HG03469 (cell line): ENCODE results near the gene EZH2.

ENCODE experiments used
- ATAC-seq: cut with Tn5 transposase; IDR thresholded peaks from one replicate; pipeline ENCODE4 v1.9.1; 2021; ENCODE audit warnings: mild to moderate bottlenecking, moderate library complexity, moderate number of reproducible peaks; ENCODE audit not compliant: unreplicated experiment

The EZH2 gene

DNA sequence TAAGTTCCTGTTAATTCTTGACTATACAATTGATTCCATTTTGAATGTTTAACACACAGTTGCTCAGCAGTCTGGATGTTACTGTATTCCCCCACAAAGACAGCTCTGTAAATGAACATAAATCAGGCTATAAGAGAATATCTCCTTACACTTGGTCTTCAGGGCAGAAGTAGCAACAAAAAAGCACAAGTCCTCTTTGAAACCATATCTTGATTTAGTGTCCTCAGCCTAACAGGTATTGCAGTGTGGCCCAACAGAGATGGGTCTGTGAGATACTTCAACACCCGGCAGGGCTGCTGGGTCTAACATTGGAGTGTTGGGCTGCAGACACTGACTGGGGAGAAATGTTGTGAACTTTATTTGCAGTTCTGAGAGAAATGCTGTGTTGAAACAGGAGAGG, 109.6 kb downstream of the EZH2 start:
- no peak for ATAC-seq

DNA sequence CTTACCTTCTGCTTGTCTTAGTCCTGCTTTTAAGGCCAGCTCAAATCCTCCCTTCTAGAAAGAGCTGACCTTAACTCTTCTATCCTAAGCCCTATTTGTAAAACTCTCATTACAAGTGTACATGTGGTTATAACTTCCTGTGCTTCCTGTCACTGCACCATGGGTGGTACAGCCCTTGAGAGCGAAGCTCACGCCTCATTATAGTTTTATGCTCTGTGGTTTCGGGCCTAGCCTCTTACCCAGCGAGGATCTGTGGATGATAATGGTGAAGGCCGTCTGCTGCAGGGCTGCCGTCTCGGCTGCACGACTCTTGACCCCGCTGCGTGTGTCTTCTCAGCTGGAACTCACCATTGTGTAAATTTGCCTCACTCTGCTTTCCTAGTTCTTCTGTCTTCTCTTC, 110.8 kb downstream of the EZH2 start:
- peak; percentile 73 for ATAC-seq

DNA sequence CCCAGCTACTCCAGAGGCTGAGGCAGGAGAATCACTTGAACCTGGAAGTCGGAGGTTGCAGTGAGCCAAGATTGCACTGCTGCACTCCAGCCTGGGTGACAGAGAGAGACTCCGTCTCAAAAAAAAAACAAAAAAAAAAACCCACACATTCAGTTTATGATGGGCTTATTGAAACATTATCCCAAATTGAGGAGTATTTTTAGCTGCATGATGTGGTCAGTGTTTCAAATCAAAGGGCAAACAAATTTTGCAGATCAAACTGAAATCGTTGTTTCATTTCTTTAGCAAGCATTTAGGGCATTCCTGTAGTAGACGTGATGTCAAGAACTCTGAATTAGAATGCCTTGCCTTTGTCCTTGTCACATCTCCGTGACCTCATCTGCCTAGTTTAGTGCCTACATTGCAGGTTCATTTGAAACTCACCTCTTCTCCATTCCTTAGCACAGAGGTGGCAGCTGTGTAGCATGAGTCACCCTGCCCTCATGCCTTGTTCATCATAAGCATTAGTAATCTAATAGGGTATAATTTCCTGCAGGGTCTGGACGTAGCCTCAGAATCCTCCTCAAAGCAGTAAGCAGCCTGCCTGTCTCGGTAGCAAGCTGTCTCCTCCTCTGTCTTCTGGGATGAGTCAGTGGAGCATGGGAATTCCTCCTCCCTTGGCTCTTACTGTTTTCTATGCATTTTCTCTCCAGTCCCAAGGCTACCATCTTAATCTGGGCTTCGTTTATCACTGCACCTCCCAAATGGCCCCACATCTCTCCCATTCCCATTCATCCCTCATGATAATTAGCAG, 111.6 kb downstream of the EZH2 start:
- ATAC-seq: no peak

DNA sequence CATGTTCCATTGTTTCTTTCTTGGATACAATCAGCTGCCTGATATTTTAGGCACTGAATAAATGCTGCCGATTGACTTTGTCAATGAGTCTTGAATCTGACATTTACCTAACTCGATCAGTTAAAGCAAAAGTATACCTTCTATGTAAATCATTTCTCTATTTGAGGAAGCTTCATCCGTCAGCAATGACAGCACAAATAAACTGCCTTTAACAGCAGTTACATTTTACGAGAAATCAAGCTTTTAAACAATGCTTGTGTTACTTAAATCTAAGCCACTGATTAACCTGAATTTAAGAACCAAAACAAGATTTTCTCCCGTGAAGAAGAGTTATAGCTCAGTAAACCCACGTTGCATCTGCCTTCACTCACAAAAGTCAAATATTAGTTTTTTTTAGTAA, 114.1 kb downstream of the EZH2 start:
- no peak for ATAC-seq

DNA sequence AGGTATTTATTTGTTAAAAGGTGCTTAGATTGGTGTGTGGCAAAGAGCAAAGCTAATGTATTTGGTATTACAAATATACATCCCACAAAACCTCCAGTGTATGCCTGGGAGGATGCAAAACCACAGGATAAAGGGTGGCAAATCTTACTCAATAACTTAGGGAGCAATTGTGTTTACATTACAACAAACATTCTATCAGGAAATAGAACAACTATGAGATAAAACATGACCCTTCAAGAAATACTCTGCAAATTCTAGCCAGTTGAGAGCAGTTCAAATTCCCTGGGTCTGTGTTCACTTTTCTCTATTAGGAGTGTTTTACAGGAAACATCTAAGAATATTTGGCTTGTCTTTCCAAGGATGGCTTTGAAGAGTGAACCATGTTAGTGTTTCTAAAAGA, 120.5 kb downstream of the EZH2 start:
- ATAC-seq: no peak

DNA sequence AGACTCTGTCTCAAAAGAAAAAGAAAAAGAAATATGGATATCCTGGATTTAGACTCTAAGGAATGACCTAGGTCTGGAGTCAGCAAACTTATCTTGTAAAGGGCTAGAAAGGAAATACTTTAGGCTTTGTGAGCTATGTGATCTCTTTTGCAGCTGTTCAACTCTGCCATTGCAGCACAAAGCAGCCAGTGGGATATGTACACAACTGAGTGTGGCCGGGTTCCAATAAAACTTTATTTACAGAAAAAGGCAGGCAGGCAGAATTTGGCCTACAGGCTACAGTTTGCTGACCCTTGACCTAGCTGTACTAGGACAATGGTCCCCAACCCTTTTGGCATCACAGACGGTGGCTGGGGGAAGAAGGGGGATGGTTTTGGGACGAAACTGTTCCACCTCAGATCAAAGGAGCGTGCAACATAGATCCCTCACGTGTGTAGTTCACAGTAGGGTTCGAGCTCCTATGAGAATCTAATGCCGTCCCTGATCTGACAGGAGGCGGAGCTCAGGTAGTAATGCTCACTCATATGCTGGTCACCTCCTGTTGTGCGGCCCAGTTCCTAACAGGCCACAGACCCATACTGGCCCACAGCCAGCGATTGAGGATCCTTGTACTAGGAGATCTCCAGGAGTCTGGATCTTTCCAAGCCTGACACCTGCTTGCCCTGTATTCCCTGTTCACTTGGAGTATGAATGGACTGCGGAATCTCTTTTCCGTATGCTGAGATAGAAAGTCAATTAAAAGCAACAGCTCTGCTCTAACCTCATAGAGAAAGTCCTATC, 122.4 kb downstream of the EZH2 start:
- no peak for ATAC-seq
